Measurements from ENCODE around the gene UACA.

- TF ChIP-seq CTCF (IDR thresholded peaks at IDR 0.05; ENCODE audit: poor library complexity) (no peak), EZH2 (IDR thresholded peaks at IDR 0.05; ENCODE audit: borderline replicate concordance) (no peak)
These were observed 47.4 kb downstream of the UACA start for GRCh38 chr15:70715840-70716485.

Measured in hepatocyte (in vitro differentiated cells).